K562 (cell line): Measurements from ENCODE around the gene AEN. TPM values are rescaled to one million over a fixed set of nuclear protein-coding genes. Genes with fewer than 3 reads are reported as not detected.

Experiments used
- ATAC-seq: fragments of 200-7000 bp; cut with Tn5 transposase; 3 replicates; pipeline ENCODE4 v1.9.1; 2020; ENCODE audit warnings: moderate library complexity
- BruUV-seq: library from RNA; stranded (reverse); fragments of 400-500 nt; replicated peaks from 2 replicates; lab custom pipeline; 2021; lab: Mats Ljungman, UMichigan
- CTCF ChIA-PET: fragments of 300-600 bp; formaldehyde crosslinking; extraction: SDS; loops from one replicate; lab custom pipeline; 2021; ENCODE audit warnings: low intra/inter-chr PET ratio; lab: Yijun Ruan, JAX
- POLR2A ChIA-PET: fragments of 300-600, 350-650 bp; sonication (Branson Sonifier 250); formaldehyde crosslinking; extraction: SDS; loops from one replicate; lab custom pipeline; 2021; ENCODE audit warnings: antibody characterized with exemption, inconsistent platforms; lab: Yijun Ruan, JAX
- DNase-seq, 4 experiments: peaks; one replicate each; pipeline versions ENCODE4 v3.0.0 to v3.0.0-alpha.2; 2011 to 2018; ENCODE audit warnings: low spot score in 3 of 4, mixed read lengths in 3 of 4; ENCODE audit errors: extremely low read depth in 1 of 4
- FAIRE-seq: peaks from 2 replicates; lab custom pipeline; 2011; peaks lifted over from hg19 to GRCh38; lab: Jason Lieb, UNC
- H2AFZ ChIP-seq: 2 replicates; pipeline ENCODE4 v1.6.0; 2011; ENCODE audit warnings: low read depth, low read length, control low read depth, inconsistent platforms
- H3K27ac ChIP-seq: fragments of 200-600 bp; 3 replicates; pipeline ENCODE4 v1.8.0; 2011; ENCODE audit warnings: low read depth, mild to moderate bottlenecking, control low read depth, inconsistent platforms, low read length, moderate library complexity, mixed read lengths; ENCODE audit errors: extremely low read depth
- H3K27me3 ChIP-seq, 2 experiments: fragments of 300-600 bp in 1 of 2; 2 replicates in 1 of 2; 3 replicates in 1 of 2; pipeline versions ENCODE4 v1.6.0 to v1.8.0; 2011; ENCODE audit warnings: inconsistent platforms in 2 of 2, low read length in 2 of 2, mild to moderate bottlenecking in 1 of 2, mixed read lengths in 1 of 2, moderate library complexity in 1 of 2; ENCODE audit not compliant: control insufficient read depth in 2 of 2, insufficient read depth in 2 of 2
- H3K36me3 ChIP-seq: fragments of 300-600 bp; 3 replicates; pipeline ENCODE4 v1.8.0; 2011; ENCODE audit warnings: mild to moderate bottlenecking, low read length, inconsistent platforms; ENCODE audit not compliant: control insufficient read depth, insufficient read depth
- H3K4me1 ChIP-seq, 2 experiments: fragments of 200-600 bp in 1 of 2; replicated peaks in 1 of 2; 2 replicates in 1 of 2; 3 replicates in 1 of 2; pipeline versions ENCODE4 v1.5.1 to v1.8.0; 2011; ENCODE audit warnings: inconsistent platforms in 2 of 2, low read length in 2 of 2, mild to moderate bottlenecking in 1 of 2, mixed read lengths in 1 of 2, moderate library complexity in 1 of 2; ENCODE audit not compliant: control insufficient read depth in 2 of 2, insufficient read depth in 2 of 2
- H3K4me2 ChIP-seq: 2 replicates; pipeline ENCODE4 v1.6.1; 2011; ENCODE audit warnings: low read length, control low read depth, inconsistent platforms, mixed read lengths; ENCODE audit not compliant: insufficient read depth
- H3K4me3 ChIP-seq: fragments of 200-600 bp; sonication (generic), shearing (Covaris generic); 2 replicates; pipeline ENCODE4 v1.5.1; 2016; ENCODE audit warnings: control low read depth, inconsistent platforms
- H3K79me2 ChIP-seq: fragments of 200-600 bp; 3 replicates; pipeline ENCODE4 v1.8.0; 2011; ENCODE audit warnings: low read length, inconsistent platforms; ENCODE audit not compliant: control insufficient read depth, insufficient read depth
- H3K9ac ChIP-seq, 2 experiments: 2 replicates each; pipeline versions ENCODE4 v1.6.0 to v1.6.1; 2011; ENCODE audit warnings: low read depth in 2 of 2, low read length in 2 of 2, control low read depth in 1 of 2, inconsistent platforms in 1 of 2, mild to moderate bottlenecking in 1 of 2, mixed read lengths in 1 of 2; ENCODE audit not compliant: insufficient read depth in 1 of 2
- H3K9me1 ChIP-seq: one replicate; pipeline ENCODE4 v1.6.0; 2011; ENCODE audit warnings: inconsistent platforms, mild to moderate bottlenecking, low read length, moderate library complexity; ENCODE audit not compliant: control insufficient read depth, insufficient read depth
- H3K9me3 ChIP-seq: replicated peaks from 2 replicates; pipeline ENCODE4 v1.5.1; 2011; ENCODE audit warnings: low read depth, low read length, inconsistent platforms; ENCODE audit not compliant: control insufficient read depth, insufficient read depth
- H4K20me1 ChIP-seq: replicated peaks from 2 replicates; pipeline ENCODE4 v1.6.1; 2011; ENCODE audit warnings: low read length, inconsistent platforms, mixed read lengths; ENCODE audit not compliant: control insufficient read depth, insufficient read depth
- BHLHE40 ChIP-seq: IDR thresholded peaks from 2 replicates; pipeline ENCODE4 v1.6.1; 2011; ENCODE audit warnings: low read length, improper control_type of control experiment
- HMBOX1 ChIP-seq: sonication (generic); IDR thresholded peaks from 2 replicates; pipeline ENCODE4 v1.6.1; 2016
- MEIS2 ChIP-seq: fragments of 450-650 bp; IDR thresholded peaks from 2 replicates; pipeline ENCODE4 v1.6.1; 2014; ENCODE audit warnings: mild to moderate bottlenecking; ENCODE audit not compliant: partially characterized antibody
- PHB ChIP-seq: fragments of 250-450 bp; sonication (Bioruptor Pico); IDR thresholded peaks from 2 replicates; pipeline ENCODE4 v1.5.0; 2021
- TFE3 ChIP-seq: fragments of 450-650 bp; formaldehyde crosslinking; IDR thresholded peaks from 2 replicates; pipeline ENCODE4 v1.4.0; 2020; ENCODE audit warnings: mild to moderate bottlenecking, mixed read lengths
- USF1 ChIP-seq: sonication (generic); formaldehyde crosslinking; IDR thresholded peaks from 2 replicates; pipeline ENCODE4 v1.9.0; 2022; ENCODE audit warnings: mild to moderate bottlenecking, missing genetic modification reagents
- VEZF1 ChIP-seq: fragments of 200-800 bp; sonication (Bioruptor generic); IDR thresholded peaks from 2 replicates; pipeline ENCODE4 v1.6.1; 2017; ENCODE audit warnings: missing genetic modification characterization, missing compliant biosample characterization
- ZNF740 ChIP-seq, 3 experiments: fragments of 200-800 bp in 1 of 3; sonication (Bioruptor generic) in 1 of 3; sonication (generic) in 1 of 3; formaldehyde crosslinking in 1 of 3; IDR thresholded peaks; 2 replicates each; pipeline versions ENCODE4 v1.6.1 to v1.8.0; 2016 to 2022; ENCODE audit warnings: mild to moderate bottlenecking in 2 of 3, missing compliant biosample characterization in 2 of 3, missing genetic modification characterization in 2 of 3, missing genetic modification reagents in 1 of 3
- ZNF785 ChIP-seq: fragments of 250-450 bp; sonication (Bioruptor Pico); IDR thresholded peaks from 2 replicates; pipeline ENCODE4 v1.4.0; 2020; ENCODE audit warnings: mild to moderate bottlenecking
- WGBS: fragments of 100-300 bp; shearing (Covaris generic); methylation state at CpG from one replicate; pipeline ENCODE4 v1.1.6; 2016; ENCODE audit warnings: low coverage, mixed read lengths; ENCODE audit not compliant: insufficient coverage; ENCODE audit errors: missing lambda C conversion rate; 5-methylcytosine and 5-hydroxymethylcytosine counted together
- in situ Hi-C: fragments of 300-500 bp; cut with MboI; formaldehyde crosslinking; loops from 4 replicates; pipeline ENCODE4 v1.15.0; 2018; ENCODE audit warnings: inconsistent platforms, mixed read lengths
- intact Hi-C: fragments of 100-400 bp; cut with micrococcal nuclease; formaldehyde crosslinking; loops from 2 replicates; pipeline ENCODE4 v1.14.2; 2022
- polyA plus RNA-seq, 8 experiments: library from polyadenylated mRNA; depleted of rRNA in 4 of 8; stranded (reverse) in 5 of 8; unstranded in 3 of 8; fragments of >200 nt; fragmentation: Nextera tagmentation in 2 of 8; fragmentation: Illumina TruSeq in 1 of 8; extraction: Ambion mirVana in 2 of 8; extraction: Trizol in 1 of 8; gene quantifications; 2 replicates each; pipeline versions ENCODE4 v1.2.1 to v1.2.3, GENCODE V29; 2011 to 2014; ENCODE audit warnings: inconsistent platforms in 1 of 8, missing spikeins in 1 of 8
- total RNA-seq, 7 experiments: library from RNA; depleted of rRNA in 6 of 7; stranded (reverse); fragments of >200 nt in 6 of 7; fragmentation: Illumina TruSeq in 2 of 7; extraction: Trizol in 2 of 7; gene quantifications; 2 replicates each; pipeline versions ENCODE4 v1.2.1 to v1.2.3, GENCODE V29; 2011 to 2021; ENCODE audit warnings: low replicate concordance in 1 of 7
- TF ChIP-seq, protein P1 (sequence below), 2 experiments: IDR thresholded peaks in 1 of 2; conservative IDR thresholded peaks in 1 of 2; 2 replicates each; pipeline ENCODE4 v1.6.1; 2016; ENCODE audit warnings: low read depth in 2 of 2, mild to moderate bottlenecking in 1 of 2, missing compliant biosample characterization in 1 of 2, missing genetic modification characterization in 1 of 2, moderate library complexity in 1 of 2

The AEN gene
- total and polyA plus RNA-seq, 9 of the 15 experiments (the other 6 are each of a cell fraction or from before 2014, with no cell fraction given) = 9.0 to 51.0 (median 32.8) TPM

- no peak for DNase-seq
- intact Hi-C loops = no loop called here
- no TSS peak for BruUV-seq
- Histone ChIP-seq H3K9me1 (no peaks in the 10 kb centered on the region), H3K9me3 (no peaks in the 10 kb centered on the region), H3K27me3 (peaks cover 6 to 21% of the 10 kb centered on the region in 2 experiments), H2AFZ (no peak overlapping the region), H3K36me3 (no peaks in the 10 kb centered on the region), H3K4me3 (no peak overlapping the region), H3K4me1 (peaks cover 4 to 10% of the 10 kb centered on the region in 2 experiments; a peak in 4 of 5 replicates), H3K27ac (no peak overlapping the region), H3K4me2 (no peak overlapping the region), H4K20me1 (0 out of 2 replicates have a peak, but pooled peaks cover 6% of the 10 kb centered on the region), H3K79me2 (no peaks in the 10 kb centered on the region), H3K9ac (no peak overlapping the region)
- no peak for FAIRE-seq
- ChIA-PET CTCF (no interaction called here), POLR2A (interaction anchor here (0.6 kb wide), 1 partner anchor 9 kb away, joined by 3 read pairs; no protein-coding TSS in a partner anchor)
- in situ Hi-C loops = no loop called here
- WGBS = 5% methylated on average over 5 of the region's 5 CpGs
- 0 out of 3 replicates have a peak, but pooled peaks have one; percentile 28 for ATAC-seq
- no peak for TF ChIP-seq ZNF785
- TF ChIP-seq, protein P1, sequence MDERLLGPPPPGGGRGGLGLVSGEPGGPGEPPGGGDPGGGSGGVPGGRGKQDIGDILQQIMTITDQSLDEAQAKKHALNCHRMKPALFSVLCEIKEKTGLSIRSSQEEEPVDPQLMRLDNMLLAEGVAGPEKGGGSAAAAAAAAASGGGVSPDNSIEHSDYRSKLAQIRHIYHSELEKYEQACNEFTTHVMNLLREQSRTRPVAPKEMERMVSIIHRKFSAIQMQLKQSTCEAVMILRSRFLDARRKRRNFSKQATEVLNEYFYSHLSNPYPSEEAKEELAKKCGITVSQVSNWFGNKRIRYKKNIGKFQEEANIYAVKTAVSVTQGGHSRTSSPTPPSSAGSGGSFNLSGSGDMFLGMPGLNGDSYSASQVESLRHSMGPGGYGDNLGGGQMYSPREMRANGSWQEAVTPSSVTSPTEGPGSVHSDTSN (CRISPR knock-in tag; IDR thresholded peaks at IDR 0.05; ENCODE audit: low read depth) = no peak
- TF ChIP-seq, protein P1 (tag; conservative IDR thresholded peaks at IDR 0.05; ENCODE audit: low read depth) = peak; percentile 40
- TF ChIP-seq VEZF1 = 0 out of 2 replicates have a peak, but pooled peaks have one; percentile 27
- TF ChIP-seq ZNF740 (CRISPR knock-in tag; IDR thresholded peaks at IDR 0.05) = no peak
- no peak for TF ChIP-seq ZNF740 (tag; IDR thresholded peaks at IDR 0.05)
- TF ChIP-seq TFE3 = peak; percentile 13; the same call in 1 of the 2 replicates
- TF ChIP-seq PHB (CRISPR knock-in tag) = no peak
- peak; percentile 27; the same call in 1 of the 2 replicates for TF ChIP-seq HMBOX1
- TF ChIP-seq BHLHE40 = peak; percentile 62
- TF ChIP-seq MEIS2 = peak; percentile 65
- TF ChIP-seq USF1 (CRISPR knock-in tag) = peak; percentile 32; the same call in 1 of the 2 replicates
Measured at GRCh38 chr15:88571852-88572259, 49.3 kb upstream of the AEN start.
